Adrenal gland (tissue), 5 donors: ENCODE results near the gene CPNE4.

Experiments
- CTCF ChIP-seq, 6 experiments: fragments of 450-650 bp in 4 of 6; fragments of 200-600 bp in 2 of 6; sonication (generic) in 1 of 6; IDR thresholded peaks; 1 replicate in 5 of 6; 2 replicates in 1 of 6; pipeline versions ENCODE4 v1.5.1 to v1.8.0; 2016 to 2021; ENCODE audit warnings: antibody characterized with exemption in 6 of 6, mild to moderate bottlenecking in 2 of 6, moderate library complexity in 1 of 6
- POLR2A ChIP-seq, 2 donors: fragments of 450-650 bp; IDR thresholded peaks; one replicate each; pipeline ENCODE4 v1.6.1; 2017; ENCODE audit warnings: antibody characterized with exemption in 2 of 2, mild to moderate bottlenecking in 2 of 2, moderate library complexity in 1 of 2
- donor health status: DM: no; HTN: no; CAD: no.

DNA sequence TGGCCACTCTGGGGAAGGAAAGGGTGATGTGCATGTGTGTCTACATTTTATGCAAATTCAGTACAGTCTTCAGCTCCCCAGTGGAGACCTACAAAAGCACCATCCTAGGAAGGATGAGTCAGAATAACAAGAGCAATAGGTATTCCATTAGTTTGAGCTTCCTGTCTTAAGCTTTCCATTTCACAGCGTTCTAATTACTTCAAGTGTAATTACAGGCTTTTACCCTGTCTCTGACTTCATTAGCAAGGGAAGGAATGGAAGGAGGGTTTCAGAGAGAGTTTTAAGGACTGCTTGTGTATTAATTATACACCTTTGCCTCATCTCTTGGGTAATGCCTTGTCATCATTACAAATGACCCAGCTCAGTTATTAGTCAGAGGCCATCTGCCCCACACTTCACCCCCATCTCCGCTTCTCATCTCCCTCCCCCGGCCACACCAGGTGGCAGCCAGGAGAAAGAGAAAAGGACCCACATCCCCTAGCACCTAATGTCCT lies 329.2 kb downstream of the CPNE4 start:
- no peak for TF ChIP-seq CTCF (IDR thresholded peaks at IDR 0.05)
- TF ChIP-seq POLR2A (IDR thresholded peaks at IDR 0.05) = no peak
